HCT116 (cell line): Measurements from ENCODE around the gene LRRC4C. TPM values are rescaled to one million over a fixed set of nuclear protein-coding genes. Genes with fewer than 3 reads are reported as not detected.

Experiments
- ATAC-seq: fragments of 200-7000 bp; cut with Tn5 transposase; 2 replicates; pipeline ENCODE4 v1.9.1; 2020; ENCODE audit warnings: mild to moderate bottlenecking, moderate library complexity
- BruUV-seq: library from RNA; stranded (reverse); fragments of 400-500 nt; replicated peaks from 2 replicates; lab custom pipeline; 2021; lab: Mats Ljungman, UMichigan
- CTCF ChIA-PET: fragments of 300-600 bp; sonication (Branson Sonifier 250); formaldehyde crosslinking; loops from one replicate; lab custom pipeline; 2021; ENCODE audit warnings: antibody characterized with exemption; lab: Charles Lee
- POLR2A ChIA-PET: fragments of 300-600, 350-600 bp; sonication (Branson Sonifier 250); formaldehyde crosslinking; loops from one replicate; lab custom pipeline; 2021; ENCODE audit warnings: antibody characterized with exemption; lab: Charles Lee
- RAD21 ChIA-PET, 2 experiments: fragments of 300-600 bp; sonication (Branson Sonifier 250); formaldehyde crosslinking; loops; one replicate each; lab custom pipeline; 2023; ENCODE audit warnings: low total read pairs in 2 of 2; ENCODE audit not compliant: uncharacterized antibody in 2 of 2, unreplicated experiment in 2 of 2, low non-redundant PET in 1 of 2; lab: Charles Lee
- DNase-seq: peaks from one replicate; pipeline ENCODE4 v3.0.0-alpha.2; 2010; ENCODE audit warnings: low read depth, low spot score
- H2AFZ ChIP-seq: fragments of 200-600 bp; shearing (Covaris generic), sonication (generic); 2 replicates; pipeline ENCODE4 v1.6.1; 2017; ENCODE audit warnings: low read depth, mixed run types, mixed read lengths, antibody characterized with exemption, low read length; ENCODE audit not compliant: poor library complexity, severe bottlenecking
- H3K27ac ChIP-seq: 2 replicates; pipeline ENCODE4 v1.5.1; 2012; ENCODE audit warnings: low read depth, low read length
- H3K27me3 ChIP-seq: fragments of 200-600 bp; sonication (generic); 2 replicates; pipeline ENCODE4 v1.6.1; 2016; ENCODE audit warnings: mixed run types, low read length, mixed read lengths; ENCODE audit not compliant: insufficient read depth
- H3K36me3 ChIP-seq, 2 experiments: fragments of 200-500 bp in 1 of 2; fragments of 200-600 bp in 1 of 2; sonication (Bioruptor generic) in 1 of 2; sonication (generic) in 1 of 2; 2 replicates each; pipeline versions ENCODE4 v1.5.1 to v1.6.1; 2014 to 2016; ENCODE audit warnings: low read length in 2 of 2, inconsistent platforms in 1 of 2, mixed read lengths in 1 of 2, mixed run types in 1 of 2; ENCODE audit not compliant: insufficient read depth in 2 of 2, control insufficient read depth in 1 of 2
- H3K4me1 ChIP-seq, 2 experiments: fragments of 200-600 bp in 1 of 2; sonication (generic) in 1 of 2; 2 replicates each; pipeline versions ENCODE4 v1.5.1 to v1.6.1; 2012 to 2017; ENCODE audit warnings: low read length in 2 of 2, inconsistent platforms in 1 of 2, mild to moderate bottlenecking in 1 of 2, mixed read lengths in 1 of 2, mixed run types in 1 of 2, moderate library complexity in 1 of 2; ENCODE audit not compliant: insufficient read depth in 2 of 2, control insufficient read depth in 1 of 2
- H3K4me2 ChIP-seq: fragments of 200-600 bp; sonication (generic); 2 replicates; pipeline ENCODE4 v1.6.1; 2017; ENCODE audit warnings: mixed run types, low read length, mixed read lengths
- H3K4me3 ChIP-seq, 2 experiments: fragments of 200-600 bp in 1 of 2; sonication (generic) in 1 of 2; replicated peaks in 1 of 2; 2 replicates each; pipeline ENCODE4 v1.5.1; 2011 to 2016; ENCODE audit warnings: low read length in 2 of 2, control low read depth in 1 of 2, low read depth in 1 of 2, mild to moderate bottlenecking in 1 of 2, mixed read lengths in 1 of 2, mixed run types in 1 of 2
- H3K79me2 ChIP-seq: fragments of 200-600 bp; sonication (generic); 2 replicates; pipeline ENCODE4 v1.6.1; 2017; ENCODE audit warnings: mild to moderate bottlenecking, mixed run types, low read length, moderate library complexity, mixed read lengths; ENCODE audit not compliant: insufficient read depth
- H3K9ac ChIP-seq: fragments of 200-600 bp; sonication (generic); 2 replicates; pipeline ENCODE4 v1.6.1; 2016; ENCODE audit warnings: low read length, mixed read lengths
- H3K9me2 ChIP-seq: fragments of 200-600 bp; sonication (generic), shearing (Covaris generic); 2 replicates; pipeline ENCODE4 v1.6.1; 2017; ENCODE audit warnings: mixed run types, mild to moderate bottlenecking, moderate library complexity; ENCODE audit not compliant: insufficient read depth
- H3K9me3 ChIP-seq, 2 experiments: fragments of 200-500 bp in 1 of 2; fragments of 200-600 bp in 1 of 2; sonication (Bioruptor generic) in 1 of 2; sonication (generic) in 1 of 2; 2 replicates each; pipeline ENCODE4 v1.6.1; 2014 to 2017; ENCODE audit warnings: low read length in 2 of 2, mixed read lengths in 2 of 2, inconsistent platforms in 1 of 2, low read depth in 1 of 2, mild to moderate bottlenecking in 1 of 2, mixed run types in 1 of 2, moderate library complexity in 1 of 2; ENCODE audit not compliant: control insufficient read depth in 1 of 2, insufficient read depth in 1 of 2
- H4K20me1 ChIP-seq: fragments of 200-600 bp; sonication (generic), shearing (Covaris generic); 2 replicates; pipeline ENCODE4 v1.6.1; 2017; ENCODE audit warnings: mixed run types, mild to moderate bottlenecking, moderate library complexity; ENCODE audit not compliant: insufficient read depth
- ATF3 ChIP-seq: IDR thresholded peaks from 2 replicates; pipeline ENCODE4 v1.6.1; 2012
- CEBPB ChIP-seq: IDR thresholded peaks from 2 replicates; pipeline ENCODE4 v1.6.1; 2012; ENCODE audit warnings: low read depth
- ELF1 ChIP-seq: IDR thresholded peaks from 2 replicates; pipeline ENCODE4 v1.6.1; 2012; ENCODE audit warnings: low read depth, borderline replicate concordance
- FOSL1 ChIP-seq: IDR thresholded peaks from 2 replicates; pipeline ENCODE4 v1.6.1; 2012; ENCODE audit warnings: low read depth
- JUND ChIP-seq: IDR thresholded peaks from 2 replicates; pipeline ENCODE4 v1.6.1; 2012
- MAX ChIP-seq: IDR thresholded peaks from 2 replicates; pipeline ENCODE4 v1.6.1; 2012
- RAD21 ChIP-seq: IDR thresholded peaks from 2 replicates; pipeline ENCODE4 v1.6.1; 2012; ENCODE audit warnings: low read depth, mild to moderate bottlenecking
- REST ChIP-seq: IDR thresholded peaks from 2 replicates; pipeline ENCODE4 v1.6.1; 2012; ENCODE audit warnings: low read depth
- SIN3A ChIP-seq: IDR thresholded peaks from 2 replicates; pipeline ENCODE4 v1.6.1; 2012; ENCODE audit warnings: low read depth
- SP1 ChIP-seq: IDR thresholded peaks from 2 replicates; pipeline ENCODE4 v1.6.1; 2012; ENCODE audit warnings: low read depth
- ZFX ChIP-seq: fragments of 450-650 bp; IDR thresholded peaks from 2 replicates; pipeline ENCODE4 v1.6.1; 2017
- intact Hi-C: fragments of 100-400 bp; cut with micrococcal nuclease; formaldehyde crosslinking; loops from 2 replicates; pipeline ENCODE4 v1.10.0; 2022
- total RNA-seq: library from RNA; stranded (reverse); gene quantifications from one replicate; pipeline ENCODE4 v1.2.1, GENCODE V29; 2021; ENCODE audit not compliant: unreplicated experiment

Gene LRRC4C
- total RNA-seq, 1 experiment from 2014 or later: not detected

- peaks cover 0 to 17% of the 10 kb centered on the region in 2 experiments; a peak in 2 of 4 replicates for H3K9me3 ChIP-seq
- ATAC-seq (no peak), DNase-seq (no peak)
- intact Hi-C loops: no loop called here
- CTCF ChIA-PET: no interaction called here
- no peaks in the 10 kb centered on the region for H3K4me1 ChIP-seq
- H3K27ac ChIP-seq: no peak overlapping the region
- no peak overlapping the region for H3K4me2 ChIP-seq
- no TSS peak for BruUV-seq
- POLR2A ChIA-PET: no interaction called here
- no peak overlapping the region for H3K9ac ChIP-seq
- no peaks in the 10 kb centered on the region for H4K20me1 ChIP-seq
- no peaks in the 10 kb centered on the region for H3K27me3 ChIP-seq
- RAD21 ChIA-PET: no interaction called here
- no peak overlapping the region for H2AFZ ChIP-seq
- no peak overlapping the region for H3K4me3 ChIP-seq
- H3K36me3 ChIP-seq: no peaks in the 10 kb centered on the region
- no peaks in the 10 kb centered on the region for H3K9me2 ChIP-seq
- TF ChIP-seq SIN3A: no peak
- H3K79me2 ChIP-seq: no peaks in the 10 kb centered on the region
These were observed 1164.7 kb downstream of the LRRC4C start for GRCh38 chr11:40294741-40295140.

GRCh38 chr11:40294349-40294735, 1165.1 kb downstream of the LRRC4C start:
- H3K4me2 ChIP-seq: no peak overlapping the region
- peaks cover 0 to 17% of the 10 kb centered on the region in 2 experiments; a peak in 2 of 4 replicates for H3K9me3 ChIP-seq
- H3K4me1 ChIP-seq: no peaks in the 10 kb centered on the region
- ATAC-seq: no peak
- no peak overlapping the region for H2AFZ ChIP-seq
- no peak overlapping the region for H3K4me3 ChIP-seq
- TF ChIP-seq ELF1: no peak
- no peak for TF ChIP-seq MAX
- no peak for TF ChIP-seq RAD21
- no peak for TF ChIP-seq SP1
- TF ChIP-seq REST: no peak
- TF ChIP-seq CEBPB: no peak
- TF ChIP-seq JUND: no peak
- no peak for TF ChIP-seq ATF3
- no peak for TF ChIP-seq FOSL1
- TF ChIP-seq ZFX: no peak
- H3K27me3 ChIP-seq: no peaks in the 10 kb centered on the region
- H3K36me3 ChIP-seq: no peaks in the 10 kb centered on the region
- ChIA-PET RAD21 (no interaction called here), POLR2A (no interaction called here), CTCF (no interaction called here)
- H3K9ac ChIP-seq: no peak overlapping the region
- no TSS peak for BruUV-seq
- no peaks in the 10 kb centered on the region for H3K9me2 ChIP-seq
- H3K79me2 ChIP-seq: no peaks in the 10 kb centered on the region
- no peaks in the 10 kb centered on the region for H4K20me1 ChIP-seq
- DNase-seq: no peak
- H3K27ac ChIP-seq: no peak overlapping the region
- intact Hi-C loops: no loop called here
